ENCODE measurements around the gene LARP4B. TPM values are rescaled to one million over a fixed set of nuclear protein-coding genes. Genes with fewer than 3 reads are reported as not detected.

Gene LARP4B
- total and polyA plus RNA-seq, 2 of the 13 experiments (the other 11 are each of a cell fraction or from before 2014, with no cell fraction given), result 19.5 to 30.2 TPM

DNA sequence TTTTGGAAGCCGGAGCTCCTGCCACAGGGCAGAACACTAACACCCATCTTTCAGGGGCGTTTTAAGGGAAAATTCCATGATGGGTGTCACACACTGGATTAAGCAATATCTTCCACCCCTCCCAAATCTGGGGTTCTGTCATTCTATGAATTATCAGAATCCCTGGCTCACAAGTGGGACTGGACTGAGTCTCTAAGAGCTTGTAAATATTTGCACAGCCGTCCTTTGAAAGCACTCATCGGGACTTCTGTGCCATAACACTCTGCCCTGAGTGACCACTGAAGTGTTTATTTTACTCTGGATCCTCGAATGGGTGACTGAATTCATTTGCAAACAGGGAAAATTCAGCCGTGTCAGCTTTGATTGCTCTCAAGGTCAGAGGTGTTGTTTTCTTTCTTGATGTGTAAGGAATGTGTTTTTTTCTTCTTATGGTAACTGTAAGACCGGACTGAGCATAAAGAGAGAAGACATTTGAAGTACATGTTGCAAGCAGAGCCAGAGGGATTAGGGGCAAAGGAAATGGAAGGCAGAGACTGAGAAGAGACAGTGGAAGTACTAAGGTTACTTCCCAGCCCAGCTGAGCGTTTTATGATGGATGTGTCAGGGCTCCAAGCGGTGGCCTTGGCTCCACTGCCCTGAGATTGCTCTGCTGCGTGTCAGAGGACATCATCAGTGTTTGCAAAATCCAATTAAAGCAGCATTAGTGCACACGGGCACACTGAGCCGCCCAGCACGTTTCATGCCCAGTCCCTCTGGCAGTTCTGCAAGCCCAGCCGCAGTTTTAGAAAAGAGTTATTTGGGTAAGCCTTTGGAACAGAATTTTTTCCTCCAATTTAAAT lies 39.0 kb upstream of the LARP4B start (continued):
- TF ChIP-seq, protein P1, sequence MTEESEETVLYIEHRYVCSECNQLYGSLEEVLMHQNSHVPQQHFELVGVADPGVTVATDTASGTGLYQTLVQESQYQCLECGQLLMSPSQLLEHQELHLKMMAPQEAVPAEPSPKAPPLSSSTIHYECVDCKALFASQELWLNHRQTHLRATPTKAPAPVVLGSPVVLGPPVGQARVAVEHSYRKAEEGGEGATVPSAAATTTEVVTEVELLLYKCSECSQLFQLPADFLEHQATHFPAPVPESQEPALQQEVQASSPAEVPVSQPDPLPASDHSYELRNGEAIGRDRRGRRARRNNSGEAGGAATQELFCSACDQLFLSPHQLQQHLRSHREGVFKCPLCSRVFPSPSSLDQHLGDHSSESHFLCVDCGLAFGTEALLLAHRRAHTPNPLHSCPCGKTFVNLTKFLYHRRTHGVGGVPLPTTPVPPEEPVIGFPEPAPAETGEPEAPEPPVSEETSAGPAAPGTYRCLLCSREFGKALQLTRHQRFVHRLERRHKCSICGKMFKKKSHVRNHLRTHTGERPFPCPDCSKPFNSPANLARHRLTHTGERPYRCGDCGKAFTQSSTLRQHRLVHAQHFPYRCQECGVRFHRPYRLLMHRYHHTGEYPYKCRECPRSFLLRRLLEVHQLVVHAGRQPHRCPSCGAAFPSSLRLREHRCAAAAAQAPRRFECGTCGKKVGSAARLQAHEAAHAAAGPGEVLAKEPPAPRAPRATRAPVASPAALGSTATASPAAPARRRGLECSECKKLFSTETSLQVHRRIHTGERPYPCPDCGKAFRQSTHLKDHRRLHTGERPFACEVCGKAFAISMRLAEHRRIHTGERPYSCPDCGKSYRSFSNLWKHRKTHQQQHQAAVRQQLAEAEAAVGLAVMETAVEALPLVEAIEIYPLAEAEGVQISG (CRISPR knock-in tag; IDR thresholded peaks at IDR 0.05), result no peak
- TF ChIP-seq IRF2 (CRISPR knock-in tag; IDR thresholded peaks at IDR 0.05) (no peak; the same call in 1 of the 2 replicates), DPF2 (CRISPR knock-in tag; IDR thresholded peaks at IDR 0.05; ENCODE audit: borderline replicate concordance, low read depth) (peak; percentile 71; the same call in 1 of the 2 replicates), HNRNPH1 (optimal IDR thresholded peaks at IDR 0.05; ENCODE audit: low read depth, low read length) (no peak), ZNF441 (CRISPR knock-in tag; IDR thresholded peaks at IDR 0.05; ENCODE audit: borderline replicate concordance) (no peak), POLR2A (IDR thresholded peaks at IDR 0.05; ENCODE audit: insufficient read depth in 1 of 2, low read depth in 2 of 2, low read length in 2 of 2) (no peak), SNRNP70 (IDR thresholded peaks at IDR 0.05; ENCODE audit: low read depth, low read length) (no peak), DMAP1 (CRISPR knock-in tag; IDR thresholded peaks at IDR 0.05) (no peak), SMAD1 (CRISPR knock-in tag; IDR thresholded peaks at IDR 0.05; ENCODE audit: borderline replicate concordance, low read depth) (no peak), ATF7 (IDR thresholded peaks at IDR 0.05) (no peak), ATF7 (CRISPR knock-in tag; IDR thresholded peaks at IDR 0.05) (0 out of 2 replicates have a peak, but pooled peaks have one; percentile 30), MBD4 (IDR thresholded peaks at IDR 0.05; ENCODE audit: borderline replicate concordance, low read length) (0 out of 2 replicates have a peak, but pooled peaks have one; percentile 63), SMARCC2 (IDR thresholded peaks at IDR 0.05) (no peak), YEATS2 (CRISPR knock-in tag; IDR thresholded peaks at IDR 0.05; ENCODE audit: borderline replicate concordance) (0 out of 2 replicates have a peak, but pooled peaks have one; percentile 17), ZNF24 (IDR thresholded peaks at IDR 0.05) (no peak), HOXD1 (CRISPR knock-in tag; IDR thresholded peaks at IDR 0.05) (peak; percentile 56), TCF12 (IDR thresholded peaks at IDR 0.05) (no peak), TCF12 (CRISPR knock-in tag; IDR thresholded peaks at IDR 0.05) (peak; percentile 41; the same call in 1 of the 2 replicates), NFE2L1 (CRISPR knock-in tag; IDR thresholded peaks at IDR 0.05; ENCODE audit: borderline replicate concordance) (no peak), POGZ (CRISPR knock-in tag; IDR thresholded peaks at IDR 0.05) (0 out of 2 replicates have a peak, but pooled peaks have one; percentile 14), ZSCAN21 (CRISPR knock-in tag; IDR thresholded peaks at IDR 0.05; ENCODE audit: borderline replicate concordance) (no peak), SP2 (CRISPR knock-in tag; IDR thresholded peaks at IDR 0.05) (no peak), CREB1 (IDR thresholded peaks at IDR 0.05) (no peak), CREB1 (CRISPR knock-in tag; IDR thresholded peaks at IDR 0.05) (no peak; the same call in 1 of the 2 replicates), YY1 (IDR thresholded peaks at IDR 0.05; ENCODE audit: insufficient read depth, insufficient replicate concordance, low read depth, low read length) (no peak), ZNF136 (CRISPR knock-in tag; IDR thresholded peaks at IDR 0.05; ENCODE audit: low read depth) (no peak), KAT2B (IDR thresholded peaks at IDR 0.05; ENCODE audit: borderline replicate concordance, low read depth, low read length) (no peak), JDP2 (CRISPR knock-in tag; IDR thresholded peaks at IDR 0.05; ENCODE audit: borderline replicate concordance) (no peak)
- TF ChIP-seq, protein P2, sequence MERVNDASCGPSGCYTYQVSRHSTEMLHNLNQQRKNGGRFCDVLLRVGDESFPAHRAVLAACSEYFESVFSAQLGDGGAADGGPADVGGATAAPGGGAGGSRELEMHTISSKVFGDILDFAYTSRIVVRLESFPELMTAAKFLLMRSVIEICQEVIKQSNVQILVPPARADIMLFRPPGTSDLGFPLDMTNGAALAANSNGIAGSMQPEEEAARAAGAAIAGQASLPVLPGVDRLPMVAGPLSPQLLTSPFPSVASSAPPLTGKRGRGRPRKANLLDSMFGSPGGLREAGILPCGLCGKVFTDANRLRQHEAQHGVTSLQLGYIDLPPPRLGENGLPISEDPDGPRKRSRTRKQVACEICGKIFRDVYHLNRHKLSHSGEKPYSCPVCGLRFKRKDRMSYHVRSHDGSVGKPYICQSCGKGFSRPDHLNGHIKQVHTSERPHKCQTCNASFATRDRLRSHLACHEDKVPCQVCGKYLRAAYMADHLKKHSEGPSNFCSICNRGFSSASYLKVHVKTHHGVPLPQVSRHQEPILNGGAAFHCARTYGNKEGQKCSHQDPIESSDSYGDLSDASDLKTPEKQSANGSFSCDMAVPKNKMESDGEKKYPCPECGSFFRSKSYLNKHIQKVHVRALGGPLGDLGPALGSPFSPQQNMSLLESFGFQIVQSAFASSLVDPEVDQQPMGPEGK (CRISPR knock-in tag; IDR thresholded peaks at IDR 0.05), result peak; percentile 68
